CD4-positive, alpha-beta T cell treated with Interleukin-15 for 4 hours (primary cell): ENCODE measurements around the gene ATL1.

ENCODE experiments used
- DNase-seq: peaks from one replicate; pipeline ENCODE4 v3.0.0-alpha.2; 2020; ENCODE audit warnings: low spot score

The ATL1 gene

DNA sequence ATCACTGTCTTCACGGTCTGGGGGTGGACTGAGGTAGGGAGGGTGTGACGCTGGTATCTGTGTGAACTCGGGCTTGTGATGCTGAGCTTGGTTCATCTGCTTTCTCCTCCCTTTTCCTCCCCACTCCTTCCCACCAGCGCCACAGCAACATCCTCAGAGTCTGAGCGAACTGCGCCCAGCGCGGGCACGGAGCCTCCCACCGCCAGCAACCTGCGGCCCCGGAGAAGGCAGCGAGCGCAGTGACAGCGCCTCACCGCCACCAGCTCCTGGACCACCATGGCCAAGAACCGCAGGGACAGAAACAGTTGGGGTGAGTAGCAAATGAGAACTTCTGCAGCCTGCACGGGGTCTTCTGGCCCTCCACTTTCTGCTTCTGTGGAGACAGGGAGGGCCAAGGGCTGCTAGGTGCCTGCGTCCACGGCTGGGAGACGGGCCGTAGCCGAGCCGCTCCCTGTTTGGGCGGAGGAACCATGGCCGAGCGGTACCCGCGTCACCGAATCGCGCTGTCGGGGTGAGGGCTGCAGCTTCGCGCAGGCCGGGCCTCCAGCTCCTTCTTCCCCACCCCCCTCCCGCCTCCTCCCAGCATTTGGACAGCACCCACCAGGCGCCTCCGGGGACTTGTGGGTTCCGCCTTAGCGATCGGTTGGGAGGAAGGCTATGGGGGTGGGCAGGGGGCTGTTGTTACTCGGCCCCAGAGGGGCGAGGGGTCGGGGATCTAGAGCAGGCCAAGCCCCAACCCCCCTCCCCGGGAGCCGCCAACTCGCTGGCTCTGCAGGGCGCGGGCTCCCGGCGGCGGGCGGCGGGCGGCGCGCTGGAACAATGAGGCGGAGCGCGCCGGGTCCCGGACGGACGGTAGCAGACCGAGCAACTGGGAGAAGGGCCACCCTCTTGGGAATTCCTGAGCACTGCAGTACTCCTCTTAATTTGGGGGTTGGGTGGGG is at the start of gene ATL1:
ATL1 (plus strand) TSS at position 156 of the 941 bp plus-strand sequence; CDS start at position 277, 121 bp downstream.
- peak; percentile 12 for DNase-seq

DNA sequence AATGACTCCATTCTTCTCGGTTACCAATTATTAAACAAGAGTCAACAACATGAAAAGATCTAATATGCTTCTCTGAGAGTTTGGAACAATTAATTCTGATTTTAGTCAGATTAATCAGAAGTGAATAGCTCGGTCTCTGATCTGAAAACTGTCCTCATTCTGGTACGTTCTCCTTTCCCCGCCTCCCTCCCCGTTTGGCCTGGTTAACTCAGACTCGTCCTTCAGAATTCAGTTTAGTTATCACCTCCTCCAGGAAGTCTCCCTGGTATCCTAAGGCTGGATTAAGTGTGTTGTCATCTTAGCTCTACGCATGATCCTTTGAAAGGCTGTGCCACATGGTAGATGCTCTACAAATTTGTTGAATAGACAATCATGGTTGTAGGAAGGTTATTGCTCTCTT is 49.8 kb upstream of the ATL1 start:
- DNase-seq = no peak

DNA sequence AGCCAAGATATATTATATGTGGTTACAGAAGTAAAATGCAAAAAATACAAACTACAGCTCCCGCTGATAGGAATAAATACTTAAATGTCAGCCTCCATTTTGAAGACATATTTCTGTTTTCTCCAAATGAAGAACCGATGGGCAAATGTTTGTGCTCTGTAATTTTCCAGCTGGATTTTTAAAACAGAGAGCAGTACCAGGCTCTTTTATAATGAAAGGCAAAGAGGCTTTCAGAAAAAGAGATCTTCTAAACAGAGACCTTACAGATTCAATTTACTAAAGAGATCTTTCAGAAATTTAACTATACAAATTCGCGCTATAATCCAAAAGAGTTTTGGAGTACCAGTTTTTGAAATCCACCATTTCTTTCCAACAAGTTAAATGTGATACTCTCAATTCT is 47.5 kb upstream of the ATL1 start:
- DNase-seq = no peak

DNA sequence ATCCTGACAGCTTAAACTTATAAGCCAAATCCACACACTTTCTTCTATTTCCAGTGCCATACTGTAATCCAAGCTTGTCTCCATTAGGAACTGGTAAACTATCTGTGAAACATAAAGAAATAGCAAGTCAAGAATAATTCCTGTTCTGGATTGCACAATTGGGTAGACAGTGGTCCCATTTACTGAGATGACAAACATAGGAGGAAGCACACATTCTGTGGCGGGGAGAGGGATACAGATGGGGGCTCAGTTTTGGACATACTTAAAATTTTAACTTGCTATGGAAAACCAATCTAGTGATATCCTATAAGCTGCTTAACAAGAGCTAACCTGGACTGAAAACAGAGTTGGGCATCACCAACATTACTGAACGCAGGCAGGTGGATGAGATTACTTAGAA is 43.9 kb upstream of the ATL1 start:
- DNase-seq = no peak

DNA sequence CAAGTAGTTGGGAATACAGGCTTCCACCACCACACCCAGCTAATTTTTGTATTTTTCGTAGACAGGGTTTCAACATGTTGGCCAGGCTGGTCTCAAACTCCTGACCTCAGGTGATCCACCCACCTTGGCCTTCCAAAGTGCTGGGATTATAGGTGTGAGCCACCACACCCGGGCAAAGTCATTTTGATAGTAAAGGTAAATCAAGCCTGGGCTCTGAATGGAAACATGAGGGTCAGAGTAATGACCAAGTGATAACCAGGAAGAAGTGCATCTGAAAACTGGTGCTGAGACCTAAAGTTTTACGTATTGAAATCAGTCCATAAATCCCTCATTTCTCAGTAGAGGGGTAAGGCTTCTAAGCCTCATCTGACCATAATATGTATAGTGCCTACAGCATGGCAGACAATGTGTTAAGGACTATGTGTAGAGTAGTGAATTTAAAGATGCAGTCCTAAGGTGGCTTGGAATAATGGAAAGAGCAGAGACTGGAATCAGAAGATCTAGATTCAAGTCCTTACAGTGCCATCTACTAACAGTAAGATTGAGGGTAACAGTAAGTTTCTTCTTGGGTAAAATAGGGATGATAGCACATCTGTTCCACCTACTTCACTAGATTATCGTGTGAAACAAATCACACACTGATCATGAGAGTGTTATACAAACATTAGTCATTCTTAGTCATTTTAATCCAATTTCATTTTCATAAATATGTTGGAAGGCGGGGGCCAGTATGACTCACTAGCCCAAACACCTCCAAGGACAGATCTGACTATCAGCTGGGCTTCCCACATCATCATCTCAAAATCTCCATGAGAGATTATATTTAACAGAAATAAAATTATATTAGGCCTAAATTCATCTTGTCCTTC is 38.8 kb upstream of the ATL1 start:
- peak; percentile 62 for DNase-seq

- DNase-seq = no peak
These were observed 38.0 kb upstream of the ATL1 start for GRCh38 chr14:50521912-50522341.

GRCh38 chr14:50523271-50524041 is 36.5 kb upstream of the ATL1 start:
- DNase-seq = no peak

DNA sequence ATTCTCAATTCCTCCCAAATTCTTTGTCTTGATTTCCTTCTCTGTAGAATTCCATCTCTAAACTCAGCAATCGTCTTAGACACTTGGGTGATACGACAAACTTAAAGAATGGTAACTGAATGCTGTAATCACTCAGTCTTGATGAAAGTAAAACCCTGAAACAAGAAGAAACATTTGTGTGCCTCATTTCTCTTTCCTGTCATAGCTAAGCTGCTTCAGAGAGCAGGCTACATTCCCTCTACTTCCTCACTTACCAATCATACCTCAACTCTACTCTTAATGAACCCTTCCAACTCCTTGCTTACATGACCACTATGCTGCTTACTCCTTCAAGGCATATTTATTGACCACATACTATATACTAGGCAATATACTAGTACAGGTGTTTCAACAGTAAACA is 35.9 kb upstream of the ATL1 start:
- no peak for DNase-seq

DNA sequence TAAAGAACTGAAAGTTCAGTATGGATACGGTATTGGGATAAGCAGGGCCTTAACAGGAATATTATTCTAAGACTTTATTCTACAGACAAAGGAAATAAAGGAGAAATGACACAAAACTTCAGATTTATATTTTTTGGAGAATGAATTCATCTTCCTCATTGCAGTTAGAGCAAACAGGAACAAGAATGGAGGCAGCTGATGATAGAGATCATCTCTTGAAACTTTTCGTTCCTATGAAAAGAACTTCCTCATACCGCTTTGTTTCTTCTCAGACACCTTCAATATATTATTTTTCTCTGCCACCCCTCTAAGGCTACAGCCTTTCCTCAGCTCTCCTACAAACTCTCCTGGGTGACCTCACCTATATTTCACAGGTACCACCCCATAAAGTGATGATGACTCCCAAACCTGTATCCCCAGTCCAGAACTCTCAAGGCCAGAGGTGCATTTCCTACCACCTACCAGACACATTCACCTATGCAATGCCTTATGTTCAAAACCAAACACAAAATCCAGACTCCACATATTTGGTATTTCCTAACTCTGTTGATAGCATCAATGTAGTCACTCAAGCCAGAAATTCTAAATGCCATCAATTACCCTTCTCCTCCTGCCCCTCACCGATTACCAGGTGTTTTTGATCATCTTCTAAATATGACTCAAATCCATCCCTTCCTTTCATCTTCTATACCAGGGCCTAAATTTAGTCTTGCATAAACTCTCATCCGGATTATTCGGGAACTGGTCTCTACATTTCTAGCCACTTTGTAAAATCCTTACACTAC is 35.0 kb upstream of the ATL1 start:
- no peak for DNase-seq

GRCh38 chr14:50528000-50528399 is 31.9 kb upstream of the ATL1 start:
- DNase-seq = no peak

GRCh38 chr14:50529288-50530179 is 30.4 kb upstream of the ATL1 start:
- DNase-seq = no peak

GRCh38 chr14:50530358-50530757 is 29.6 kb upstream of the ATL1 start:
- no peak for DNase-seq

DNA sequence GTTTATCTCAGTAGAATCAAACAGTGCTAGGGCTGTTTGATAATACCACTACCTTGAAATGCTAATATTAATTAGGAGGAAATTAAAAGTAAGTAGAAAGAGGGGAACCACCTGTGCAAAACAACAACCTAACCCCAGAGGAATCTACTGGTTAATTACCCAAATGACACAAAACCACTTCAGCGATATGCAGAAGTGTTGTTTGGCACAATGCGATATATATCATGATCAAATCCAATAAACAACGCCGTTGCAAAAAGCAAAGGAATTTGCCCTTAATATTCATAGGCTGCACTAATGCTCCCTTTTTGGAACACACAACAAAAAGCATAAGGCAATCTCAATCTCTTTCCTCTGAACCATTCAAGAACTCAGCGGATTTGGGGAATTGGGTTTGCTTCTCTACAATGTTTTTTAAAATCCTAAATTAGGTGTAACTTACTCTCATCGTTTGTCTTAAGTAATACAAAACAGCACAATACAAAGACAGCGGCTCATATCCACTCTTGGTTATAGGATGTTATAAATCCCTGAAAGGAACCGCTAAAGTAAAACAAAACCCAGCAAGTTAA is 29.1 kb upstream of the ATL1 start:
- DNase-seq = no peak

DNA sequence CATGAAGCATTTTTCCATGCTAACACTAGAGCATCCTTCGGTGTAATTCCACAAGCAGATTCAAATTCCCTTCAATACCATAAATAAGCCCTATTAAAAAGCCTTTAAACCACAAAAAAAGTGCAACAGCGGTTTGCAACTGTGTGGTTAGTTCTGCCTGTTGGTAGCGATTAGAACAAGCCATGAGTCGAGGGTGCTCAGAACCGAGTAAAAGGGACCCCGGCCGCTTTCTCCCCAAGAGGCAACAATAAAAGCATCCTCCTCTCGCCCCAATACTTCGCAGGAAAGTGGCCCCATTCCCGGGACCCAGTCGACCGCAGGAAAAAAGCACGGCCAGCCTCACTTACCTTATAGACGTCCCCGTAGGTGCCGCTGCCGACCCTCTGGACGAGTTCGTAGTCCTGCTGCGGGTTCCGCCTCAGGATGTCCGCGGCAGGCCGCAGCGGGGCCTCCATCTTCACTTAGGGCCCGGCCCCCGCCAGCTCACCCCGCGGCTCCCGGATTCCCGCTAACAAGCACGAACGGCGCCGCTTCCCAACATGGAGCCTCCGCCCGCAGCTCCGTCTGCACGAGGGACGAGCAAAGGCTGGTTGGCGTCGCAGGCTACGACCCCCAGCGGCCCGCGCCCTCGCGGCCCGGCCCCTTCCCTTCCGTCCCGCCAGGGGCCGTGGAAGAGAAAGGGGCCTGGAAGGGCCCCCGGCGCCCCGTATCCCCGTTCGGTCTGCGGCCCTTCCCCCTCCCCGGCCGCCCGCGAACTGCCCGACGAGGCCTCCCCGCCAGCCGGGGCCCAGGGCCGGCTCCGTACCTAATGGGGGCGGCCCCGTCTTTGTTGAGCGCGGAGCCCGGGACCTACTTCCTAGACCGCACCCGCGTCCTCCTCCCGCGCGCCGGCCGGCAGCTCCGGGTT is 28.1 kb upstream of the ATL1 start:
- no peak for DNase-seq

DNA sequence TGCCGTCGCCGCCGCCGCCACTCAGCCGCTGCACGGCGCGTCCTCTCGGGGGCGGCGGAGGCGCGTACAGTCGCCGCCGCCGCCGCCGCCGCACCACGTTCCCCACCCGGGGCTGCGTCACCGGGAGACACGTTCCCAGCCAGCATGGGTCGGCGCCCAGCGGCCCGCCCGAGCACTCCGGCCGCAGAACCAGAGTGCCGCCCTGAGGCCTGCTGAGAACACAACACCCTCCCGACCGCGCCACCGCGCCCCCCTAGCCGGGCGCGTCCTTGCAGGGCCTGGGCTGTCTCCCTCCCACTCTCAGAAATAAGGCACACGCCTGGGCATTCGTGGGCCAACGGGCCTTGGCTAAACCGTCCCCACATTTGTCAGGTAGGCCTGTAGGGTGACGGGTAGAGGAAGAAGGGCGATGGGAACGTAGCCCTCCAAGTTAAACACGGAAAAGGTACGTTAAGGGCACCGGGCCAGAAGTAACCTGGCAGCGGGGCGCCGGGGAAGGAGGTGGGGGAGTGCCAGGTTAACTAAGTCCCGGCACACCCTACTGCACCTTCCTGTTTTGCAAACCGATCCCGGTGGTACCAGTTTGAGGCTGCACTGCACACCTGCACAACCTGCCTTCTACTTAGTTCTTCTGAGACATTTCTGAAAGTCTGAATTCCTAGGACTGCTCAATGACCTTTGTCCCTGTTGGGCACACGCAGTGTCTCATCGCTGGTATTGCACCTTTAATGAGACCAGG is 27.3 kb upstream of the ATL1 start, which contains the start of gene MAP4K5:
MAP4K5 (minus strand) TSS at position 68 of the 739 bp plus-strand sequence. CDS start 520 bp downstream, outside the sequence.
- peak; percentile 91 for DNase-seq

DNA sequence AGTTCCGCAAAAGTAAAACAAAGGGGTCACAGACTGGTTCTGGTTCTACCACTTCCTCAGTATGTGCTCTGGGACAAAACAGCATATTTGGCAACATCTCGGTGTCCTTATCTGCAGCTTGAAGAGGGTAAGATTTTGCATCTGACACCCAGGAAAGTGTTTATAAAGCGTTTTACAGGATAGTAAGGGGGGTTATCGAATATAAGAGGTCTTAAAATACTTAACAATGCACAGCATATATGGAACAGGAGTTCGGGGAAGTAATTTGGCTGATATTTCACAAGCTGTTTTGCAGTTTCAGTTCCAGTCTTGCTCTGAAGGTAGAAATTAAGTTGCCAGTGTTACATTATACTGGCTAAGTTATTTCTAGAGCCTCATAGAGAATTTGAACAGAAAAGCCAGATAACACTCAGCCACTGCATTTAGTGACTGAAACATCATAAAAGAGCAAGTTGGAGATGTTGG is 26.7 kb upstream of the ATL1 start:
- DNase-seq = no peak

DNA sequence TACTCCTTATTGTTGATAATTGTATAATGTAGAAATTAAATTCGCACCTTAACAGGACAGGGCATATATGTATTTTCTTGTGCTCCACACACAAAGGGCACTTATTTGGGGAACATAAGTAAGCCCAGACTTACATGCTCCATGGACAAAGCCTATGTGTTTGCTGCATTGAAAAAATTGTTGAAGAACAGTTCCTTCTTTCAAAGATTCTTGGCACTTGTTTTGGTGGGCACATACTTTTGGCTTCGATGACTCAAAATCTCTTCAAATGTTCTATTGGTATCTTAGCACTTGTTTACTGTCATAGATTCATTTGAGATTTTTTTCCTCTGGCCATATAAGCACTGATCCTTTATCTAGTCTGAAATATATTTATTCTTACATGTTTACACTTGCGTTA is 26.1 kb upstream of the ATL1 start:
- no peak for DNase-seq

DNA sequence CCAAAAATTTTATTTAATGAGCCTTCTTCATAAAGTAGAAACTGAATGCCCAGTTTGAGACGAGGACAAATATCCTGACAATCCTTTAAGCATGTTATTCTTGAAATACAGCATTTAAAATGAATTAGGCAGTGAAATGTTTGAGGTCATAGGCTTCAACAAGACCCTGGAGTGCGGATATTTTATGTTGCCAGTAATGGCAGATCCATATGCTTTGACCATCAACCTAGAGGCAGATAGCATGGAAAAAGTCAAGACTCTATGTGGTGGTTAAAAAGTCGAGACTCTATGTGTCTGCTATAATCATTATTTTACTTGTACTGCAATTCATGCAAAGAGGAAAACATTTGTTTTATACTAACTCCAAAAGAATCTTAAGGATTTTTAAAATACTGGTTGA is 25.5 kb upstream of the ATL1 start:
- no peak for DNase-seq
